SK-N-SH (cell line): ENCODE results near the gene HMGB1. TPM values are rescaled to one million over a fixed set of nuclear protein-coding genes. Genes with fewer than 3 reads are reported as not detected.

Experiments
- CTCF ChIA-PET: fragments of 300-600, 350-600 bp; formaldehyde crosslinking; extraction: SDS; loops from one replicate; lab custom pipeline; 2021; lab: Yijun Ruan, JAX
- POLR2A ChIA-PET: fragments of 350-600 bp; sonication (Branson Sonifier 250); formaldehyde crosslinking; extraction: SDS; loops from one replicate; lab custom pipeline; 2020; ENCODE audit warnings: antibody characterized with exemption, inconsistent platforms; lab: Yijun Ruan, JAX
- DNase-seq: peaks from one replicate; pipeline ENCODE4 v3.0.0; 2012
- H2AFZ ChIP-seq: fragments of 200-600 bp; sonication (generic); 2 replicates; pipeline ENCODE4 v1.8.1; 2016; ENCODE audit warnings: antibody characterized with exemption, mild to moderate bottlenecking, low read depth
- H3F3A ChIP-seq: fragments of 200-600 bp; sonication (generic); replicated peaks from 2 replicates; pipeline ENCODE3; 2016; ENCODE audit warnings: antibody characterized with exemption, mild to moderate bottlenecking; ENCODE audit not compliant: insufficient read depth
- H3K27ac ChIP-seq, 2 experiments: fragments of 200-500 bp in 1 of 2; fragments of 200-600 bp in 1 of 2; sonication (Bioruptor generic) in 1 of 2; sonication (generic), shearing (Covaris generic) in 1 of 2; 2 replicates each; pipeline versions ENCODE4 v1.5.1 to v1.6.1; 2014 to 2016; ENCODE audit warnings: low read depth in 2 of 2, inconsistent platforms in 1 of 2, low read length in 1 of 2, mild to moderate bottlenecking in 1 of 2, mixed read lengths in 1 of 2
- H3K27me3 ChIP-seq: fragments of 200-600 bp; sonication (generic), shearing (Covaris generic); 2 replicates; pipeline ENCODE4 v1.6.1; 2016; ENCODE audit warnings: mixed run types; ENCODE audit not compliant: insufficient read depth
- H3K36me3 ChIP-seq, 2 experiments: fragments of 200-500 bp in 1 of 2; fragments of 200-600 bp in 1 of 2; sonication (Bioruptor generic) in 1 of 2; sonication (generic) in 1 of 2; replicated peaks in 1 of 2; 2 replicates each; pipeline versions ENCODE3 to v1.5.1; 2014 to 2016; ENCODE audit warnings: low read length in 1 of 2, mild to moderate bottlenecking in 1 of 2; ENCODE audit not compliant: insufficient read depth in 2 of 2, control insufficient read depth in 1 of 2
- H3K4me1 ChIP-seq, 2 experiments: fragments of 200-500 bp in 1 of 2; fragments of 200-600 bp in 1 of 2; sonication (Bioruptor generic) in 1 of 2; sonication (generic), shearing (Covaris generic) in 1 of 2; 2 replicates each; pipeline versions ENCODE4 v1.5.1 to v1.6.1; 2014 to 2016; ENCODE audit warnings: low read depth in 1 of 2, low read length in 1 of 2, mixed run types in 1 of 2; ENCODE audit not compliant: insufficient read depth in 2 of 2, control insufficient read depth in 1 of 2
- H3K4me2 ChIP-seq: fragments of 200-600 bp; sonication (generic), shearing (Covaris generic); 2 replicates; pipeline ENCODE4 v1.6.1; 2017; ENCODE audit warnings: mixed run types
- H3K4me3 ChIP-seq, 2 experiments: fragments of 200-500 bp in 1 of 2; fragments of 200-600 bp in 1 of 2; sonication (Bioruptor generic) in 1 of 2; sonication (generic), shearing (Covaris generic) in 1 of 2; 2 replicates each; pipeline versions ENCODE4 v1.5.1 to v1.8.1; 2014 to 2016; ENCODE audit warnings: low read depth in 2 of 2, inconsistent platforms in 1 of 2, low read length in 1 of 2, mild to moderate bottlenecking in 1 of 2, mixed read lengths in 1 of 2, moderate library complexity in 1 of 2
- H3K79me2 ChIP-seq: fragments of 200-600 bp; sonication (generic); 2 replicates; pipeline ENCODE4 v1.8.1; 2017; ENCODE audit warnings: mild to moderate bottlenecking; ENCODE audit not compliant: insufficient read depth
- H3K9ac ChIP-seq: fragments of 200-600 bp; sonication (generic); 2 replicates; pipeline ENCODE4 v1.6.1; 2017; ENCODE audit warnings: mixed run types
- H3K9me2 ChIP-seq: fragments of 200-600 bp; sonication (generic); 2 replicates; pipeline ENCODE4 v1.6.1; 2017; ENCODE audit warnings: mixed run types
- H3K9me3 ChIP-seq: fragments of 200-600 bp; sonication (generic); 2 replicates; pipeline ENCODE4 v1.6.1; 2017; ENCODE audit warnings: mixed run types, mild to moderate bottlenecking, moderate library complexity
- H4K20me1 ChIP-seq: fragments of 200-600 bp; sonication (generic); 2 replicates; pipeline ENCODE4 v1.6.1; 2017; ENCODE audit warnings: mild to moderate bottlenecking, mixed run types; ENCODE audit not compliant: insufficient read depth
- CHD2 ChIP-seq: fragments of 150-350 bp; IDR thresholded peaks from 2 replicates; pipeline ENCODE4 v1.6.1; 2018; ENCODE audit warnings: low read length; ENCODE audit not compliant: partially characterized antibody
- EP300 ChIP-seq, 2 experiments: IDR thresholded peaks; 2 replicates each; pipeline versions ENCODE4 v1.4.0 to v1.6.1; 2012; ENCODE audit warnings: borderline replicate concordance in 1 of 2, low read depth in 1 of 2, low read length in 1 of 2
- EZH2phosphoT487 ChIP-seq: fragments of 200-600 bp; sonication (generic); IDR thresholded peaks from 2 replicates; pipeline ENCODE4 v1.6.1; 2017; ENCODE audit warnings: low read depth, mixed run types, mild to moderate bottlenecking, antibody characterized with exemption, moderate library complexity, borderline replicate concordance
- GATA2 ChIP-seq: sonication (generic); formaldehyde crosslinking; IDR thresholded peaks from 2 replicates; pipeline ENCODE4 v1.5.0; 2020; ENCODE audit warnings: mild to moderate bottlenecking, missing genetic modification reagents
- IRF3 ChIP-seq: fragments of 150-350 bp; IDR thresholded peaks from 2 replicates; pipeline ENCODE4 v1.6.1; 2016; ENCODE audit warnings: mild to moderate bottlenecking, low read depth, low read length
- MEF2A ChIP-seq: IDR thresholded peaks from 2 replicates; pipeline ENCODE4 v1.4.0; 2012; ENCODE audit warnings: low read depth, borderline replicate concordance
- MXI1 ChIP-seq: IDR thresholded peaks from 2 replicates; pipeline ENCODE4 v1.6.1; 2012; ENCODE audit warnings: mild to moderate bottlenecking, low read depth, low read length, improper control_type of control experiment
- PBX3 ChIP-seq: IDR thresholded peaks from 2 replicates; pipeline ENCODE4; 2012
- RAD21 ChIP-seq: IDR thresholded peaks from 2 replicates; pipeline ENCODE4 v1.6.1; 2012; ENCODE audit warnings: mild to moderate bottlenecking, low read length
- REST ChIP-seq: IDR thresholded peaks from 2 replicates; pipeline ENCODE4 v1.6.1; 2012; ENCODE audit warnings: mild to moderate bottlenecking, low read depth, low read length, moderate library complexity
- RFX5 ChIP-seq: IDR thresholded peaks from 2 replicates; pipeline ENCODE4 v1.6.1; 2012; ENCODE audit warnings: mild to moderate bottlenecking, improper control_type of control experiment, low read length
- SIN3A ChIP-seq: IDR thresholded peaks from 2 replicates; pipeline ENCODE4 v1.6.1; 2012; ENCODE audit warnings: low read depth, mild to moderate bottlenecking, low read length, moderate library complexity, borderline replicate concordance
- SMC3 ChIP-seq: IDR thresholded peaks from 2 replicates; pipeline ENCODE4 v1.6.1; 2012; ENCODE audit warnings: low read depth, low read length, improper control_type of control experiment
- TCF12 ChIP-seq: IDR thresholded peaks from 2 replicates; pipeline ENCODE4 v1.4.0; 2012
- YY1 ChIP-seq: IDR thresholded peaks from 2 replicates; pipeline ENCODE4 v1.4.0; 2012; ENCODE audit warnings: low read depth, mild to moderate bottlenecking
- WGBS: methylation state at CpG from one replicate; pipeline ENCODE4 v1.1.6; 2017; ENCODE audit warnings: low lambda C conversion rate; 5-methylcytosine and 5-hydroxymethylcytosine counted together
- polyA plus RNA-seq, 3 experiments: library from polyadenylated mRNA; depleted of rRNA; stranded (reverse); fragments of >200 nt; gene quantifications; 2 replicates each; pipeline ENCODE4 v1.2.3, GENCODE V29; 2012

HMGB1 gene
- polyA plus RNA-seq, 1 of the 3 experiments (the other 2 are of a cell fraction), result 166 TPM

GRCh38 chr13:30502237-30502636, 36.5 kb upstream of the HMGB1 start:
- Histone ChIP-seq H3K27ac (no peak overlapping the region), H3K4me2 (no peak overlapping the region), H3K36me3 (no peaks in the 10 kb centered on the region), H3K9me3 (no peaks in the 10 kb centered on the region), H3K4me1 (no peaks in the 10 kb centered on the region), H3K9ac (no peak overlapping the region), H4K20me1 (no peaks in the 10 kb centered on the region), H2AFZ (no peak overlapping the region), H3K4me3 (no peak overlapping the region), H3K79me2 (no peaks in the 10 kb centered on the region), H3K27me3 (no peaks in the 10 kb centered on the region), H3K9me2 (no peaks in the 10 kb centered on the region), H3F3A (no peaks in the 10 kb centered on the region)
- ChIA-PET CTCF (no interaction called here), POLR2A (no interaction called here)
- WGBS, result 82% methylated on average over 2 of the region's 2 CpGs
- TF ChIP-seq PBX3 (no peak), IRF3 (no peak), CHD2 (no peak), MXI1 (no peak), SIN3A (no peak)
- no peak for DNase-seq

GRCh38 chr13:30499338-30499737, 33.6 kb upstream of the HMGB1 start:
- Histone ChIP-seq H3K9me2 (no peaks in the 10 kb centered on the region), H3K9me3 (no peaks in the 10 kb centered on the region), H3K4me1 (no peaks in the 10 kb centered on the region; a peak in 1 of 4 replicates), H3K27ac (no peak overlapping the region), H3K27me3 (no peaks in the 10 kb centered on the region), H3K4me2 (no peak overlapping the region), H3F3A (no peaks in the 10 kb centered on the region), H3K4me3 (no peak overlapping the region), H3K9ac (no peak overlapping the region), H4K20me1 (no peaks in the 10 kb centered on the region), H2AFZ (no peak overlapping the region), H3K79me2 (no peaks in the 10 kb centered on the region), H3K36me3 (no peaks in the 10 kb centered on the region)
- ChIA-PET CTCF (no interaction called here), POLR2A (no interaction called here)
- DNase-seq, result no peak
- TF ChIP-seq SIN3A, result no peak
- no peak for TF ChIP-seq GATA2 (CRISPR knock-in tag)
- no peak for TF ChIP-seq MEF2A
- TF ChIP-seq TCF12, result no peak
- TF ChIP-seq RFX5, result no peak
- WGBS, result 75% methylated on average over 3 of the region's 3 CpGs

- ChIA-PET POLR2A (no interaction called here), CTCF (no interaction called here)
- DNase-seq, result no peak
- TF ChIP-seq IRF3 (no peak), RAD21 (no peak), EZH2phosphoT487 (no peak), EP300 (IDR thresholded peaks at IDR 0.05; ENCODE audit: borderline replicate concordance in 1 of 2, low read depth in 1 of 2, low read length in 1 of 2) (no peak), SMC3 (no peak), YY1 (no peak), REST (no peak)
- Histone ChIP-seq H3K9me3 (no peaks in the 10 kb centered on the region), H3K27me3 (no peaks in the 10 kb centered on the region), H3K4me3 (no peak overlapping the region), H3K4me1 (no peaks in the 10 kb centered on the region; a peak in 1 of 4 replicates), H2AFZ (no peak overlapping the region), H3K9ac (no peak overlapping the region), H3F3A (no peaks in the 10 kb centered on the region), H3K4me2 (no peak overlapping the region), H3K36me3 (no peaks in the 10 kb centered on the region), H3K79me2 (no peaks in the 10 kb centered on the region), H4K20me1 (no peaks in the 10 kb centered on the region), H3K9me2 (no peaks in the 10 kb centered on the region), H3K27ac (no peak overlapping the region)
- WGBS, result 70% methylated on average over 2 of the region's 2 CpGs
Measured at GRCh38 chr13:30496147-30496546, 30.4 kb upstream of the HMGB1 start.
